Activated CD8-positive, alpha-beta T cell treated with anti-CD3 and anti-CD28 coated beads, Interleukin-2, amount 10 ng/mL, durations not matched to agents 7 days and 5 days (primary cell): ENCODE data around the gene RPP30. TPM values are rescaled to one million over a fixed set of nuclear protein-coding genes. Genes with fewer than 3 reads are reported as not detected.

Experiments
- ATAC-seq: fragments of 150-1000 bp; cut with Tn5 transposase; one replicate; pipeline ENCODE4 v1.10.0; 2021; ENCODE audit warnings: moderate library complexity
- CTCF ChIA-PET: fragments of 350-600 bp; sonication (Branson Sonifier 250); formaldehyde crosslinking; loops from one replicate; lab custom pipeline; 2021; ENCODE audit warnings: antibody characterized with exemption; lab: Charles Lee
- POLR2A ChIA-PET: fragments of 350-600 bp; sonication (Branson Sonifier 250); formaldehyde crosslinking; loops from one replicate; lab custom pipeline; 2021; ENCODE audit warnings: antibody characterized with exemption; lab: Charles Lee
- DNase-seq: peaks from one replicate; pipeline ENCODE4 v3.0.0-alpha.2; 2020
- H3K27ac Mint-ChIP-seq: one replicate; pipeline ENCODE4 v1.8.0; 2021; ENCODE audit warnings: mild to moderate bottlenecking, mixed read lengths
- H3K27me3 Mint-ChIP-seq: one replicate; pipeline ENCODE4 v1.8.0; 2021; ENCODE audit warnings: low read depth, mixed read lengths
- H3K36me3 Mint-ChIP-seq: one replicate; pipeline ENCODE4 v1.8.0; 2021; ENCODE audit warnings: low read depth, mixed read lengths
- H3K4me1 Mint-ChIP-seq: one replicate; pipeline ENCODE4 v1.8.0; 2021; ENCODE audit warnings: low read depth, mixed read lengths
- H3K4me3 Mint-ChIP-seq: one replicate; pipeline ENCODE4 v1.8.0; 2021; ENCODE audit warnings: mild to moderate bottlenecking, mixed read lengths
- H3K9me3 Mint-ChIP-seq: one replicate; pipeline ENCODE4 v1.8.0; 2022; ENCODE audit warnings: mixed read lengths; ENCODE audit not compliant: insufficient read depth
- total RNA-seq, 2 experiments: library from RNA; stranded (reverse); gene quantifications; one replicate each; pipeline ENCODE4 v1.2.3, GENCODE V29; 2021

RPP30 gene
- total RNA-seq, result 10 to 100 TPM; 43.7 to 48.1 TPM

DNA sequence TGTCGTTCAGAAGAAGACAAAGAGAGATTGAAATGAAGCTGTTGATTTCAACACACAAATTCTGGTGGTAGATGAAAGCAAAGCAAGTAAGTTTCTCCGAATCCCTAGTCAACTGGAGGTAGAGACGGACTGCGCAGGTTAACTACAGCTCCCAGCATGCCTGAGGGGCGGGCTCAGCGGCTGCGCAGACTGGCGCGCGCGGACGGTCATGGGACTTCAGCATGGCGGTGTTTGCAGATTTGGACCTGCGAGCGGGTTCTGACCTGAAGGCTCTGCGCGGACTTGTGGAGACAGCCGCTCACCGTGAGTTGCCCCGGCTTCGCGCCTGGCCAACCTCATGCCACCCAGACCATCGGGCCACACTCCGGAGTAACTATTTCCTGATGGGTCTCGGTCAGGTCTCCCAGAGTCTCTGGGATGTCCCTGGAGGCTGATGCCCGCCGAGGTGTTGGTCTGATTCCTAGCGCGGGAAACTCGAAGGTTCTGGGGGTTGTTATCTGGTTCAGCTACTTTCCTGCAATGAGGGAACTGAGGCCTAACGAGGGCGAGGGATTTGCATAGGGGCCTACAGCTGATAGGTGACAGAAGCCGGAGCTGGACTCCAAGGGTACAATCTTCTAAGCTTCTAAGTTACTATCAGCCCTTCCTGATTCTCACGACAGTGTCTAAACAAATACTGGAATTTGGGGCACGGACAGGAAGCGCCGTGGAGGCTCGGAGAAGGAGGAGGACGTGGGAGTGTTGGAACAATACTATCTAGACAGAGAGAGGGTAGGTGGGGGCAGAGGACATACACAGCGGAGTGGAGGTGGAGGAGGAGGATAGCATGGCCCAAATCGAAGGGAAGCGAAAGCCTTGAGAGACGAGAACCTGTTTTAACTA is at the start of gene RPP30:
RPP30 (plus strand) TSS at position 209 of the 882 bp plus-strand sequence; CDS start at position 222, 13 bp downstream.
- Mint-ChIP-seq H3K27ac (peak within 1 kb of the TSS; percentile 88), H3K36me3 (peaks cover 9% of the 10 kb centered on the region), H3K9me3 (no peaks in the 10 kb centered on the region), H3K4me3 (peak within 1 kb of the TSS; percentile 89), H3K4me1 (peaks cover 32% of the 10 kb centered on the region), H3K27me3 (peaks cover 26% of the 10 kb centered on the region)
- ChIA-PET CTCF (interaction anchor here (0.7 to 2.1 kb wide), 7 partner anchors 8 to 134 kb away, joined by 3 to 10 read pairs (median 4); partner anchors contain the start of gene HTR7), POLR2A (interaction anchor here (0.6 to 1.8 kb wide), 7 partner anchors 10 to 927 kb away, joined by 3 to 6 read pairs (median 3); partner anchors contain the start of gene TNKS2)
- DNase-seq, result peak; percentile 89
- ATAC-seq, result peak; percentile 100

DNA sequence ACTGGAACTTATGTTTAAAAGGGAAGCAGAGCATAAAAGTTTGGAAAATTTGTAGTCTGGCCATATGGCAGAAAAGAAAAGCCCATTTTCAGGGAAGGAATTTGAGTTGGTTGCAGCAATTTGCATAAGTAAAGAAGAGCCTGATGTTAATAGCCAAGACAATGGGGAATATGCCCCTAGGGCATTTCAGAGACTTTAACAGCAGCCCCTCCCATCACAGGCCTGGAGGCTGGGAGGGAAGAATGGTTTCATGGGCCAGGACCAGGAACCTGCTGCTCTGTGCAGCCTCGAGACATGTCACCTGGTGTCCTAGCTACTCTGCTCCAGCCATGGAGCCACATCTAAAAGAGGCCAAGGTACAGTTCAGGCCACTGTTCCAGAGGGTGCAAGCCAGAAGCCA is 49.3 kb upstream of the RPP30 start:
- no peak overlapping the region for H3K4me3 Mint-ChIP-seq
- H3K27ac Mint-ChIP-seq, result no peak overlapping the region
- no peaks in the 10 kb centered on the region for H3K9me3 Mint-ChIP-seq
- ChIA-PET CTCF (no interaction called here), POLR2A (no interaction called here)
- ATAC-seq (no peak), DNase-seq (no peak)
- H3K4me1 Mint-ChIP-seq, result no peaks in the 10 kb centered on the region
- peaks cover 10% of the 10 kb centered on the region for H3K27me3 Mint-ChIP-seq
- H3K36me3 Mint-ChIP-seq, result no peaks in the 10 kb centered on the region

DNA sequence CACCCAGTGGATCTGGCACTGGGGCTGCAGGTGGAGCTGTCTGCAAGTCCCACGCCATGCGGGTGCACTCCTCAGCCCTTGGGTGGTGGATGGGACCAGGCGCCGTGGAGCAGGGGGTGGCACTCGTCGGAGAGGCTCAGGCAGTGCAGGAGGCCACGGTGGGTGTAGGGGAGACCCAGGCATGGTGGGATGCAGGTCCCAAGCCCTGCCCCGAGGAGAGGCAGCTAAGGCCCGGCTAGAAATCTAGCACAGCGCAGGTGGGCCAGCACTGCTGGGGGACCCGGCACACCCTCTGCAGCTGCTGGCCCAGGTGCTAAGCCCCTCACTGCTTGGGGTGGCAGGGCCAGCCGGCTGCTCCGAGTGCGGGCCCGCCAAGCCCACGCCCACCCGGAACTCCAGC is 39.7 kb upstream of the RPP30 start:
- peaks cover 9% of the 10 kb centered on the region for H3K27me3 Mint-ChIP-seq
- CTCF ChIA-PET, result no interaction called here

DNA sequence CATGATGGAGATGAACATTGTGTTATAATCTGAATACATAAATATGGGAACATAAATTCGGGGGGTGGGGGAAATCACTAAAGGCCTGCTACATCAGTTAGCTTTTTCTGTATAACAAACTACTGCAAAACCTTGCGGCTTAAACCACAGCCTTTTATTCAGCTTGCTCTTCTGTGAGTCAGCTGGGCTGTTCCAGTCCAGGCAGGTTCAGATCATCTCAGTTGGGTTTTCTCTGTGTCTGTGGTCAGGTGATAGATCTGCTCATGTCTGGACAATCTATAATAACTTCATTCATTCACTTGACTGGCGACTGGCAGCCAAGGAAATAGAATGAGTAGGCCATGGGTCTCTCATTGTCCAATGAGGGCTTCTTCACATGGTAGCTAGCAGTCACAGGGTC is 37.4 kb upstream of the RPP30 start:
- Mint-ChIP-seq H3K4me1 (no peaks in the 10 kb centered on the region), H3K27me3 (peaks cover 2% of the 10 kb centered on the region), H3K27ac (no peak overlapping the region), H3K9me3 (no peaks in the 10 kb centered on the region), H3K4me3 (no peak overlapping the region), H3K36me3 (no peaks in the 10 kb centered on the region)
- ChIA-PET CTCF (no interaction called here), POLR2A (no interaction called here)
- DNase-seq, result no peak
- ATAC-seq, result no peak

More for the DNA sequence above, 39.7 kb upstream of the RPP30 start:
- DNase-seq, result no peak
- Mint-ChIP-seq H3K36me3 (no peaks in the 10 kb centered on the region), H3K4me1 (no peaks in the 10 kb centered on the region), H3K9me3 (no peaks in the 10 kb centered on the region), H3K27ac (no peak overlapping the region), H3K4me3 (no peak overlapping the region)
- POLR2A ChIA-PET, result no interaction called here
- no peak for ATAC-seq

DNA sequence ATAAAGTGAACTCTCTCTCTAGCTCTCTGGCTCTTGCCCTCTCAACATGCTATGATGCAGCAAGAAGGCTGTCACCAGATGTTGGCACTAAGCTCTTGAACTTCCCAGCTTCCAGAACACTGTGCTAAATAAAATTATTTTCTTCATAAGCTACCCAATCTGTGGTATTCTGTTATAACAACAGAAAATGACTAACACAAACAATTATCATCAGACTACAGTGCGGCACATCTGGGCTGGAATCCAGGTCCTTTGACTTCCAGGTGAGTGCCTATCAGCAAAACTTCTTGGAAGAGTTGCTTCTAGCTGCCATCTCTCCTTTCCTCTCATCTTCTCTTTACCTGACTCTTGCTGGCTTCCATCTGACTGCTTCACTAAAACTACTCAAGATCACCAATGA is 34.3 kb upstream of the RPP30 start:
- no peaks in the 10 kb centered on the region for H3K36me3 Mint-ChIP-seq
- CTCF ChIA-PET, result no interaction called here
- no peak for ATAC-seq

DNA sequence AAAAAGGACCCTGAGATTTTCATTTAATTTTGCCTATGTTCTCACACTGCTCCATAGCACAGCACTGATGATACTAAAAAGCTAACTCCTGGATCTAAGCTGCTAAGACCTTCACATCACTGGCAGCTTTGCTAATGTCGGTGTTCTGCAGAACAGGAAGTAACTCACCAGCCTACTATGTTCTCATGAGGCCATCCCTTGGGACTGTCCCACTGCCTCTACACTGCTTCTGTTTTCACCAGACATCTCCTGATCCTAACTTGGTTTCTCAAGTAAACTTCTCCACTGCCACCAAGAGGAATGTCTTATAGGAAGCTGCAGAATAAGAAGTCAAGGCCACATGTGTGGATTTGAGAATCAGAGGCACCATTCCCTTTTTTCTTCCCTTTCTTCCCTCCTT is 29.0 kb upstream of the RPP30 start:
- Mint-ChIP-seq H3K4me3 (no peak overlapping the region), H3K27me3 (peaks cover 18% of the 10 kb centered on the region), H3K36me3 (no peaks in the 10 kb centered on the region), H3K9me3 (no peaks in the 10 kb centered on the region), H3K4me1 (no peaks in the 10 kb centered on the region), H3K27ac (no peak overlapping the region)
- ATAC-seq (no peak), DNase-seq (no peak)
- POLR2A ChIA-PET, result interaction anchor here (0.6 kb wide), 1 partner anchor 75 kb away, joined by 3 read pairs; no protein-coding TSS in a partner anchor
- CTCF ChIA-PET, result interaction anchor here (1.0 kb wide), 1 partner anchor 13 kb away, joined by 4 read pairs; no protein-coding TSS in a partner anchor

More for the DNA sequence above, 34.3 kb upstream of the RPP30 start:
- Mint-ChIP-seq H3K27me3 (peaks cover 5% of the 10 kb centered on the region), H3K27ac (no peak overlapping the region), H3K4me1 (no peaks in the 10 kb centered on the region), H3K4me3 (no peak overlapping the region), H3K9me3 (no peaks in the 10 kb centered on the region)
- DNase-seq, result no peak
- POLR2A ChIA-PET, result no interaction called here

DNA sequence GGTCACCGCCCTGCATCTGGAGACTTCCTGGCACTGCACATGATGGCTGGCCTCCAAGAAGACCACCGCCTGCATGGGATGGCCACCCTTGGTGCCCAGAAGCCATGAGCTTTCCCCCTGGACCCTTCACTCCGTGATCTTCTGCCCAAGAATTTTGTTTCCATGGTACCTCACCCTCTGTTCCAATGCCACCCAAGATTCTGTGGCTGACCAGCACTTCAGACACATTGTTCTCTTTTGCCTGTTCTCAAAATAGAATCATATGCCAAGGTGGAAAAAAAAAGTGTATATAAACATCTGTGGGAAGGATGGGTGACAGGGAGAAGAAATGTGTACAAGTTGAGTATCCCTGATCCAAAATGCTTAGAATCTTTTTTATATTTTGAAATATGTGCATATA is 26.0 kb upstream of the RPP30 start:
- no peak for DNase-seq
- Mint-ChIP-seq H3K4me1 (peaks cover 3% of the 10 kb centered on the region), H3K36me3 (peaks cover 2% of the 10 kb centered on the region), H3K27me3 (peaks cover 13% of the 10 kb centered on the region), H3K9me3 (peaks cover 6% of the 10 kb centered on the region), H3K4me3 (no peak overlapping the region), H3K27ac (no peak overlapping the region)
- ChIA-PET POLR2A (no interaction called here), CTCF (no interaction called here)
- no peak for ATAC-seq

DNA sequence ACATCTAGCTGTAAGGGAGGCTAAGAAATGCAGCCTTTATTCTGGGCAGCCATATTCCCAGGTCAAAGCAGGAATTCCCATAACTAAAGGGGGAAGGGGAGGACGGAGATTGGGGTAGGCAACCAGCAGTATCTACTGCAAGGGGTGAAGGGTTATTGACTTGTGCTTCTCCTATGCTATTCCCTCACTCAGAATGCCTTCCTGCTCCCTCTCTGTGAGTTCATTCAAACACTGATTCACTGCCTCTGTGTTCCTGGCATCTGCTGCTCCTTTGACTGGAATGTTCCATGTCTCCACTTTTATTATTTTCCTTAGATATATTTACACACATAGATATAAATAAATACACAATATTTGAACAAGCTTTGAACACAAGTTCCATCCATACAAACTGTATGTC is 25.0 kb upstream of the RPP30 start:
- Mint-ChIP-seq H3K4me3 (no peak overlapping the region), H3K9me3 (peaks cover 12% of the 10 kb centered on the region), H3K4me1 (peaks cover 3% of the 10 kb centered on the region), H3K27me3 (peaks cover 15% of the 10 kb centered on the region), H3K36me3 (peaks cover 5% of the 10 kb centered on the region), H3K27ac (no peak overlapping the region)
- ChIA-PET CTCF (interaction anchor here (0.9 kb wide), 1 partner anchor 16 kb away, joined by 3 read pairs; no protein-coding TSS in a partner anchor), POLR2A (interaction anchor here (0.6 kb wide), 1 partner anchor 88 kb away, joined by 3 read pairs; no protein-coding TSS in a partner anchor)
- no peak for ATAC-seq
- no peak for DNase-seq

DNA sequence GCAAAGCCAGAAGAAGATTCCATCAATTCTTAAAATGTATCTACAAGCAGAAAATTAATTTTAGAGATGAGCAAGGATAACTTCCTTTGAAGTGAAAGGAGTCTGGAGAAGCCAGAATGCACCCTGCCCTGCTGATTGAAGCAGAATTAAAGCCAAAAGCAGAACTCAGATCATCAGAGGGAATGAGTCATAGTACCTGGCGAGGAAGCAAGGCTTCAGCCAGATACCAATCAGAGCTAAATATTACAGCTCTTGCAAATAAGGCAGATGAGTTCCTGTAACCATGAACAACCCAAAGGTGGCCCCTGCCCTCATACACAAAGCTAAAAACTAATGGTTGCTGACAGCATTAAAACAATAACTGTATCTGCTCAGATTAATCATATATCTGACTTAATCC is 24.3 kb upstream of the RPP30 start:
- no peak for ATAC-seq
- DNase-seq, result no peak
- Mint-ChIP-seq H3K36me3 (peaks cover 5% of the 10 kb centered on the region), H3K4me3 (no peak overlapping the region), H3K27me3 (peaks cover 15% of the 10 kb centered on the region), H3K27ac (no peak overlapping the region), H3K9me3 (peaks cover 13% of the 10 kb centered on the region), H3K4me1 (peaks cover 3% of the 10 kb centered on the region)
- ChIA-PET CTCF (no interaction called here), POLR2A (interaction anchor here (0.6 to 0.9 kb wide), 2 partner anchors 24 to 89 kb away, joined by 3 to 4 read pairs; partner anchors contain the start of gene RPP30)

DNA sequence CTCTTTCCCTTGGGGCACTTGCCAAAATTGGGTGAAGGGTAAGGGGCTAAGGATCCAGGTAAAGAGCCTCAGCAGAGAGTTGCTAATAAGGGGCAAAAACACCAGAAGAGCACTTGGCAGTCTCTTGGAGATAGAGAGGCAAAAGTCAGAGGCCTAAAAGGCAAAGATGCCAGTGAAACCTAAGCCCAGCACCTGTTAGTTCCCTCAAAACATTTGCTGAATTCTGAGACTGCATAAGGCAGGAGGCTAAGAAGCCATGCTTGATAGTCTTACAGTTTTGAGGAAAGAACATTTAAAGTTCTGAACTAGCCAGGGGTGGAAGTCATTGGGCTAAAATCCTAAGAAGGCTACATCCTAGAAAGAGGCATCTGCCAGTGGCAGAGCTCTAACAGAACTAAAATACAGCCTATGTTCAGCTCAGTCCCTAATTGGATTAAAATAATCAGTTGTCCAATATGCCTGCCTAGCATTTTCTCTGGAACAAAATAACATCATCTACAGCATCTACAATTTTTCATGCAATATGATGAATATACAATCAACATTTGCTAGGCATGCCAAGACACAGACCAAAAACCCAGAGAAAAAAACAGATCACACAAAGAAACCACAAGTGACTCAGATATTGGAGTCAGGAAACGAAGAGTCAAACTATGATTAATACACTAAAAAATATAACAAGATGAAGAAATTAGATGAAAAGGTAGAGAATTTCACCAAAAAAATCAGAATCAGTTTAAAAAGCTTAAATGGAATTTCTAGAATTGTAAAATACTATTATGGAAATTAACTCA is 21.6 kb upstream of the RPP30 start:
- ATAC-seq (no peak), DNase-seq (no peak)
- no peak overlapping the region for H3K27ac Mint-ChIP-seq
- H3K27me3 Mint-ChIP-seq, result peaks cover 20% of the 10 kb centered on the region
- H3K4me3 Mint-ChIP-seq, result no peak overlapping the region
- ChIA-PET CTCF (no interaction called here), POLR2A (no interaction called here)
- H3K4me1 Mint-ChIP-seq, result peaks cover 3% of the 10 kb centered on the region
- peaks cover 13% of the 10 kb centered on the region for H3K9me3 Mint-ChIP-seq
- peaks cover 5% of the 10 kb centered on the region for H3K36me3 Mint-ChIP-seq

DNA sequence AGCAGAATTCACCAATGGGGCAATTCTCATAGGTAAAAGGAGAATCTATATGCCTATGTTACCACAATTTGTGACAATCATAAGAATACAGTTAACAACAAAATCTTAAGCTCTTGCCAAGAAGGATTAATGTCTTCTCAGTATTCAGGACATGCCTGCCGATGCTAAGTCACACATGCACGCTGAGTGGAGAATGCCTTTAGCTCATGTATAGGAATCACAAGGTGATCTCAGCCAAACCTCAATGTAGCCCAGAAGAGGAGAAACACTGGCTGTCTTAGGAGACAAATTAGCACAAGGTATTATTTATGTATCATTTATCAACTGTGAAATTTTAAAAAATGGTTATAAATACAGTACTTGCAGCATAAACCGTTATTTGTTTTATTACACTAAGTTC is 16.6 kb upstream of the RPP30 start:
- no peak for DNase-seq
- ATAC-seq, result no peak
- H3K36me3 Mint-ChIP-seq, result peaks cover 5% of the 10 kb centered on the region
- ChIA-PET CTCF (interaction anchor here (1.0 to 1.4 kb wide), 2 partner anchors 11 to 12 kb away, joined by 4 to 5 read pairs; no protein-coding TSS in a partner anchor), POLR2A (no interaction called here)
- H3K9me3 Mint-ChIP-seq, result peaks cover 13% of the 10 kb centered on the region
- peaks cover 11% of the 10 kb centered on the region for H3K4me1 Mint-ChIP-seq
- no peak overlapping the region for H3K4me3 Mint-ChIP-seq
- H3K27ac Mint-ChIP-seq, result no peak overlapping the region
- peaks cover 54% of the 10 kb centered on the region for H3K27me3 Mint-ChIP-seq
